GM18861 (cell line): ENCODE measurements around the gene PSMB3.
A peak's percentile ranks its signal among the peaks of the same experiment; 100 is the strongest.
"Not testable (repeated sequence)": the region's sequence is repeated elsewhere in the genome, so short reads cannot be mapped to it uniquely, and the experiment has no call there.

Source experiments
- ATAC-seq: cut with Tn5 transposase; IDR thresholded peaks from one replicate; pipeline ENCODE4 v1.9.1; 2021; ENCODE audit not compliant: unreplicated experiment

The PSMB3 gene

DNA sequence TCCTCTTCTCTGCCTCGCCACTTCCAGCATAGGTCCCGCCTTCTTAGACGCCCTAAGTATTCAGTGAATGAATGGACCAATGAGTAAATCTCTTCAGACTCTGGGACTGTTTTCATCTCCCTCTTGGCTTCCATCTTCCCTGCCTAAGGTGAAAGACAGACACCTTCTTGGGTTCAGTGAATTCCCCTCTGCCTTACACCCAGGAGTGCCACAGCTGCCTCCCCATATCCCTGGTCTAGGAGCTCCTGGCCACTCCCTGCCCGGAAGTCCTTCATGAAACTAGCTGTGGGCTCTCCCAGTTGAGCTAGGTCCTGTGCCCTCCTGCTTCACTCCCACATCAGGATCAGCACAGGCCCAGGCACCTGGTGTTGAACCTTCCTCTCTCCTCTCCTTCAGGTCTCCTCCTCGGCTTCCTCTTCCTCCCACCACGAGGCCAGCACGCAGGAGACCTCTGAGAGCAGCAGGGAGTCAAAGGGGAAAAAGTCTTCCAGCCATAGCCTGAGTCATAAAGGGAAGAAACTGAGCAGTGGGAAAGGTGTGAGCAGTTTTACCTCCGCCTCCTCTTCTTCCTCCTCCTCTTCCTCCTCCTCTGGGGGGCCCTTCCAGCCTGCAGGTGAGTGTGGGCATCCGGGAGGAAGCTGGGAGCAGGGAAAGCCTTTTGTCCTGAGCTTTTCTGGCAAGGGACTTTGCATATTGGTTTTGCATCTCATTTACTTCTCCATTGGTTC, 37.2 kb upstream of the PSMB3 start:
- no peak for ATAC-seq

DNA sequence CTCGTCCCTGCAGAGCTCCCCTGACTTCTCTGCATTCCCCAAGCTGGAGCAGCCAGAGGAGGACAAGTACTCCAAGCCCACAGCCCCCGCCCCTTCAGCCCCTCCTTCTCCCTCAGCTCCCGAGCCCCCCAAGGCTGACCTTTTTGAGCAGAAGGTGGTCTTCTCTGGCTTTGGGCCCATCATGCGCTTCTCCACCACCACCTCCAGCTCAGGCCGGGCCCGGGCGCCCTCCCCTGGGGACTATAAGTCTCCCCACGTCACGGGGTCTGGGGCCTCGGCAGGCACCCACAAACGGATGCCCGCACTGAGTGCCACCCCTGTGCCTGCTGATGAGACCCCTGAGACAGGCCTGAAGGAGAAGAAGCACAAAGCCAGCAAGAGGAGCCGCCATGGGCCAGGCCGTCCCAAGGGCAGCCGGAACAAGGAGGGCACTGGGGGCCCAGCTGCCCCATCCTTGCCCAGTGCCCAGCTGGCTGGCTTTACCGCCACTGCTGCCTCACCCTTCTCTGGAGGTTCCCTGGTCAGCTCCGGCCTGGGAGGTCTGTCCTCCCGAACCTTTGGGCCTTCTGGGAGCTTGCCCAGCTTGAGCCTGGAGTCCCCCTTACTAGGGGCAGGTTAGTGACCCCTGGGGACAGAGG, 36.1 kb upstream of the PSMB3 start:
- no peak for ATAC-seq

DNA sequence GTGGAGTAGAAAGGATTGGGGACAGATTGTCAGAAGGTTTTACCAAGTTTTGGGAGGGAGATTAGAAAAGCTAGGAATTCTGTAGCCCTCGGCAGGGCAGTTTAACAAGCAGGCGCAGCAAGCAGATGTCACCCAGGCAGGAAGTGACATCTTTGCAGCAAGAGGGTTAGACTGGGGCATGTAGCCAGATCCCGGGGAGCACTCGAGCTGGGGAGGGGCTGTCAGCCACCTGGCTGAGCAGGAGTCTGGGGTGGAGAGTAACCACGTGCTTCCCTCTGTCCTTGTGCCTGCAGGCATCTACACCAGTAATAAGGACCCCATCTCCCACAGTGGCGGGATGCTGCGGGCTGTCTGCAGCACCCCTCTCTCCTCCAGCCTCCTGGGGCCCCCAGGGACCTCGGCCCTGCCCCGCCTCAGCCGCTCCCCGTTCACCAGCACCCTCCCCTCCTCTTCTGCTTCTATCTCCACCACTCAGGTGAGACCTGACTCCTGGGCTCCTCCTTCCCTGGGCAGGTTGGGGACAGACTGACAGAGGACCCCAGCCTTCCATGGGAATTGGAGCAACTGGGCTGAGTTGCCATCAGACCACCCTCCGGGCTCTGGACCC, 35.3 kb upstream of the PSMB3 start:
- no peak for ATAC-seq

DNA sequence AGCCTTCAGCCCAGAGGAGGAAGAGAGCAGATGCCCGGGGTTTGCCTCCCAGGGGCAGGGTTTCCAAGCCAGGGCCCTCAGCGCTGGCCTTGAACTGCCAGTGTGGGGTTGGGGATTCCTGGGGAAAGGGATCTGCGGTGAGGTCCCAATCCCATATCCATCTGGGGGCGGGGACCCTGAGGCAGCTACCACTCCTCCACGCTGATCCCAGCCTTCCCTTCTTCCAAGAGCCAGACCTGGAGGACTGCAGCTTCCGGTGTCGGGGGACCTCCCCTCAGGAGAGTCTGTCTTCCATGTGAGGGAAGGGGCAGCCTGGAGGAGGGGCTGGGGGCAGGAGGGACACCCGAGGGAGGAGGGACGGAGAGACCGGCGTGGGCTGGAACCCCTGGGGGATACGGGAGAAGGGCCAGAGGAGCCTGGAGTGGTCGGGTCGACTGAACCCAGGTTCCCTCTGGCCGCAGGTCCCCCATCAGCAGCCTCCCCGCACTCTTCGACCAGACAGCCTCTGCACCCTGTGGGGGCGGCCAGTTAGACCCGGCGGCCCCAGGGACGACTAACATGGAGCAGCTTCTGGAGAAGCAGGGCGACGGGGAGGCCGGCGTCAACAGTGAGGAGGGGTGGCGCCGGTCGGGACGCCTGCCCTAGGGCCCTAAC, 33.1 kb upstream of the PSMB3 start:
- no peak for ATAC-seq

DNA sequence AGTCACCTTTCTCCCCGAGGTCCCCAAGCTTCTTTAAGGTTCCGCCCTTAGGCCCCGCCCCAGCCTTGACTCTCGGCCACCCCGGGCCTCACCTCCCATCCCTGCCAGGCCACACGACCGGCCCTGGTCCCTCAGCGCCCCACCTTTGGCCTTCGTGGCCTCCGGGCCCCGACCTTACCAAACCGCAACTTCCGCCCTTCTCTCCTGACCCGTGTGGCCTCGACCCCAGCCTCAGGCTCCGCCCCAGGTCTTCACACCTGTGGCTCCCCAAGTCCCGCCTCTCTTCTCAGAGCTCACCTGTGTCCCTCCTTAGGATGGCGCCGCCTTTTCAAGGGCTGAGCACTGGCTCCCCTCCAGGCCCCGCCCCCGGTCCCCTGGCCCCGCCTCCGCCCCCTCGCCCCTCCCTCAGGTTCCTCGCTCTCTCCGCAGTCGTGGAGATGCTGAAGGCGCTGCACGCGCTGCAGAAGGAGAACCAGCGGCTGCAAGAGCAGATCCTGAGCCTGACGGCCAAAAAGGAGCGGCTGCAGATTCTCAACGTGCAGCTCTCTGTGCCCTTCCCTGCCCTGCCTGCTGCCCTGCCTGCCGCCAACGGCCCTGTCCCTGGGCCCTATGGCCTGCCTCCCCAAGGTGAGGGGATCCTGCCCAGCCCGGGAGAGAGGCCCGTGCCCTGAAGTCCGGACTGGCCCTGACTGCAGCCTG, 32.4 kb upstream of the PSMB3 start:
- no peak for ATAC-seq

DNA sequence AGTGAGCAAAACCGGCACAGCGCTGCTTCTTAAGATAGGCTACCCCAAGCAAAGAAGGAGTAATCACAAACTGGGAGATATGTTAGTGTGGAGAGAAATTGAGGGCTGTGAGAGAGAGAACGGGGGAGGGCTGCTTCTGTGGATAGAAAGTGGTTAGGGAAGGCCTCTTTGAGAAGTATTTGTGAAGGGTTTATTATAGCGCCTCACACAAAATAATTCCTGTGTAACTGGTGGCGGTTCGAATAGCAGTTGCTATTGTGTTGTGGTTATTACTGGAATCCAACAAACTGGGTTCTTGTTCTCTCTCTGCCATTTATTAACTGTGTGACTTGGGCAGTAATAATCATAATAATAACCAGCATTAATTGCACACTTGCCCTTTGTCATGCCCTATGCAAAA, 31.6 kb upstream of the PSMB3 start:
- ATAC-seq = no peak

DNA sequence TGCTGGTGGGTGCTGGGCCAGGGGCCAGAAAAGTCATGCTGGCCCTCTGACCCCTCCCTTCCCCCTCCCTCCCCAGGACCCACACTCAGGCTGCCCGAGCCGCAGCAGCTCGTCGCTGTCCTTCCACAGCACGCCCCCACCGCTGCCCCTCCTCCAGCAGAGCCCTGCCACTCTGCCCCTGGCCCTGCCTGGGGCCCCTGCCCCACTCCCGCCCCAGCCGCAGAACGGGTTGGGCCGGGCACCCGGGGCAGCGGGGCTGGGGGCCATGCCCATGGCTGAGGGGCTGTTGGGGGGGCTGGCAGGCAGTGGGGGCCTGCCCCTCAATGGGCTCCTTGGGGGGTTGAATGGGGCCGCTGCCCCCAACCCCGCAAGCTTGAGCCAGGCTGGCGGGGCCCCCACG, 30.7 kb upstream of the PSMB3 start:
- no peak for ATAC-seq

DNA sequence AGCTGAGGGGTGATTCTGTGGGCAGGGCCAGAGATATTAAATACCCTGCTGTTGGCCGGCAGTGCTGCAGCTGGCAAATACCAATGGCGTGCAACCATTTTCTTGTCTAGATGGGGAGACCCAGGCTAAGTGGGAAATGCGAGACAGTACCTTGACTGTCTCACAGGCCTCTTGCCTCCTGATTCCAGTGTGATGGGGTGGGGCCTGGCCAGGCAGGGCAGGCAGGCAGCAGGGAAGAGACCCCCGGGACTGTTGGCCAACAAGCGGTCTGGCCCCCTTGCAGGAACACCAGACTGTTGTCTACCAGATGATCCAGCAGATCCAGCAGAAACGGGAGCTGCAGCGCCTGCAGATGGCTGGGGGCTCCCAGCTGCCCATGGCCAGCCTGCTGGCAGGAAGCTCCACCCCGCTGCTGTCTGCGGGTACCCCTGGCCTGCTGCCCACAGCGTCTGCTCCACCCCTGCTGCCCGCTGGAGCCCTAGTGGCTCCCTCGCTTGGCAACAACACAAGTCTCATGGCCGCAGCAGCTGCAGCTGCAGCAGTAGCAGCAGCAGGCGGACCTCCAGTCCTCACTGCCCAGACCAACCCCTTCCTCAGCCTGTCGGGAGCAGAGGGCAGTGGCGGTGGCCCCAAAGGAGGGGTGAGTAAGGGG, 28.1 kb upstream of the PSMB3 start:
- ATAC-seq = no peak

DNA sequence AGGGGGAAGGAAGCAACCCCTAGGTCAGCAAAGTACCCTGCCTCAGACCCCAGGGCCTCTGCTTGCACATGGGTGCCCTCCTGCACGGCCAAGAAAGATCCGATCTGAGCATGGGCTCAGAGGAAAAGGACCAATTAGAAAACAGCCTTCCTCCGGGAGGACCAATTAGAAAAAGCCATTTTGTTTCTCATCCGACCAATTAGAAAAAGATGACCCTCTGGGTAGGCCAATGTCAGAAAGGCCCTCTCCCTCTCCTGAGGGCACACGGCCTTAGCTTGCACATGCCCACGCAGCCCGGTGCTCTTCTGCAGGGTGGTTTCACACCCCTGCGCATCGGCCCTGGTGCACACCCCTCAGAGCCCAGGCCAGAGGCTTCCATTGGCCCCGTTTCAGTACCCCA, 27.5 kb upstream of the PSMB3 start:
- no peak for ATAC-seq

DNA sequence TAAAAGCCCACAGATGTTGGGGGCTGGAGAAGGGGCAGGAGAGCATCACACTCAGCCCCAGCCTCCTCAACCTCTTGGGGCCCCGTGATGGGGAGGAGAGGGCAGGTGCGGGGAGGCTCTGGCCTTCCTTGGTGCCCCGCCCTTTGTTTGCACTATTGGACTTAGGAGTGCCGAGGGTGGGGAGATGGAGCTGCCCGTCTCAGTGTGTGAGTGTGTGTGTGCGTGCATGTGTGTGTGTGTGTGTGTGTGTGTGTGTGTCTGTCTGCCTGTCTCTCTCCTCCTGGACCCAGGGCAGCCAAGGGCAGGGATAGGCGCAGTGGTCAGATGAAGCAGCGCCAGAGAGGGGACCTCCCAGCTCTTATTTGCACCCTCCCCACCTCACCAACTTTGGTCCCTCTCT, 26.4 kb upstream of the PSMB3 start:
- not testable (repeated sequence) for ATAC-seq

DNA sequence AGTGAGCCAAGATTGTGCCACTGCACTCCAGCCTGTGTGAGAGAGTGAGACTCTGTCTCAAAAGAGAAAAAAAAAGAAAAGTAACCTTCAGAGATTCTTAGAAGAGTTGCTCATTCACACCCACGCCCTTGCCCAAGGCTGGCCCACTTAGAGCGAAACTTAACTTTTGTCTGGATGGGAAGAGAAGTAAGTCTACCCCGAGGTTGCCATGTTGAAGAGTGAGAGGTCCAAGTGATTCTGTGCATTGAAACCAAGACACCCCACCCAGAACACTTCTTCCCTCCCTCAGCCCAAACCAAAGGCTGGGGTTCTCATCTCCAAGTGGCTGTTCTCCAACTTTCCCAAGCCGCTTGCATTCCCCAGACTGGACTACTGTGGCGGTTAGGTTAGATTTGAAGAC, 24.8 kb upstream of the PSMB3 start:
- ATAC-seq = no peak

DNA sequence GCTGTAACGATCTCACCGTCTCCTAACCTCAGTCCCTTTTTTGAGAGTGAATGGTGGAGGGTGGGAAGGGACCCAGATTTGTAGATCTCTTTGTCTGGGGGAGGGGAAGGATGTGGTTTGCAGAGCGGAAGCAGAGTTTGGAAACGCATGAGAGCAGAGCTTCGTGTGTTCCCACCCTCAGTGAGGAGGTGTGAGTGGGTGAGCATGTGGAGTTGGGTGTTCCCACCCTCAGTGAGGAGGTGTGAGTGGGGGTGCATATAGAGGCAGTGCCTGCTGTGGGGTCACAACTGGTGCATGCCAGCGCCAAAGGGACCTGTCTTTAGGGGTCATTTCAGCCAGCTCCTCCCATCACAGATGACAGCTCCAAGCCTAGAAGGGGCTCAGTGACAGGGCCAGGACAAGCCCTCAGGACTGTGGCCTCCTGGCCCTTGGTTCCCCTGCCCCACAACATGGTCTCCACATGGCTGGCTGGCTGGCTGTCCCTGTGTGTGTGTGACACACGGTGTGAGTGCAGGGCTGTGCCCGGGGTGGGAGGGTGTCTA, 24.2 kb upstream of the PSMB3 start:
- ATAC-seq = no peak

DNA sequence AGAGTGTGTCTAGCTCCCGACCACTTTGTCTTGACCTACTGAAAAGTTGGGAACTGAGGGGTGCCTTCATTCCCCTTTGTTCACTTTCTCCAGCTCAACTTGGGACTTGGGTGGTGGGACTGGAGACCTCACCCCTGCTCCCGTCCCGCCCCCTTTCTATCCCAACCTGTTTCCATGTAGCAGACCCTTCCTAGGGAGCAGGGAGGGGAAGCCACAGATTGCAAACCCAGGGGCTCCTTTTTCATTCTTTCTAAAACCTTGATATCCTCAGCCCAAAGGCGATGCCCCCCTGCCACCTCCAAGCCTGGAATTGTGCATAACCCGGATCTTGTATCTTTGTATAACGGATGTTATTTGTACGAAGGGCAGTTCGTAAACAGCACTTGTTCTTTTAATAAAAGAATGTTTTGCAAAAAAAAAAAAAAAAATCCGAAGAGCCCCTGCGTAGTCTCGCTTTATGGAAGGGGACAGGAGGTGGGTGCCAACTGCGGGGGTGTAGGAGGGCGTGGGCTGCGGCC, 23.1 kb upstream of the PSMB3 start:
- ATAC-seq = no peak

DNA sequence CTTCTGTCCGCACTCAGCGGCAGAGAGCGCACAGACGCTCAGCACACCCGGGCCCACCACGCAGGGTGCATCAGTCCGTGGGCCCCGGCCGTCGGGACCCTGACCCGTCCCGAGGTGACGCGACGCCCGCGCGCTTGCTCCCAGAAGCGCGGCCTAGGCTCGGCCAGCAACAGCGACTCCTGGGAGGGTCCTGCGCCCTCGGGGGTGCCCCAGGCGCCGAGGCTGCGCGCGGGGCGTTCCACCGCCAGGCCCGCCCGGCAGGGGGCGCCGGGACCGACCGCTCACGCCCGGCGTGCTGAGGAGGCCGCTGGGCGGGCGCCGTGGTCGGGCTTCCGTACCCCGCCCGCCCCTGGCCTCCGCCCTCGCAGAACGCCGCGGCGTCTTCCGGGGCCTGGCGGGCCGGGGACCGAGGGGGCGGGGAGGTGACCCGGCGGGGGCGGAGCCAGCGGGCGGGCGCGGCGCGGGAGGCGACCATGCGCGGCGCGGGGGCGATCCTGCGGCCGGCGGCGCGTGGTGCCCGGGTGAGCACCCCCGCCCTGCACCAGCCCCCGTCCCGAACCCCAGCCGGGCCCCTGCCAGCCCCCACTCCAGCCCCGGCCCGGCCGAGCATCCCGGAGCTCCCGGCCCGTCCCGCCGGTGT, 22.5 kb upstream of the PSMB3 start, which contains the start of gene CISD3:
TSS of gene CISD3 (plus strand) at position 456 of the 640 bp plus-strand sequence. CDS start at position 474, 18 bp downstream.
- ATAC-seq = peak; percentile 65

DNA sequence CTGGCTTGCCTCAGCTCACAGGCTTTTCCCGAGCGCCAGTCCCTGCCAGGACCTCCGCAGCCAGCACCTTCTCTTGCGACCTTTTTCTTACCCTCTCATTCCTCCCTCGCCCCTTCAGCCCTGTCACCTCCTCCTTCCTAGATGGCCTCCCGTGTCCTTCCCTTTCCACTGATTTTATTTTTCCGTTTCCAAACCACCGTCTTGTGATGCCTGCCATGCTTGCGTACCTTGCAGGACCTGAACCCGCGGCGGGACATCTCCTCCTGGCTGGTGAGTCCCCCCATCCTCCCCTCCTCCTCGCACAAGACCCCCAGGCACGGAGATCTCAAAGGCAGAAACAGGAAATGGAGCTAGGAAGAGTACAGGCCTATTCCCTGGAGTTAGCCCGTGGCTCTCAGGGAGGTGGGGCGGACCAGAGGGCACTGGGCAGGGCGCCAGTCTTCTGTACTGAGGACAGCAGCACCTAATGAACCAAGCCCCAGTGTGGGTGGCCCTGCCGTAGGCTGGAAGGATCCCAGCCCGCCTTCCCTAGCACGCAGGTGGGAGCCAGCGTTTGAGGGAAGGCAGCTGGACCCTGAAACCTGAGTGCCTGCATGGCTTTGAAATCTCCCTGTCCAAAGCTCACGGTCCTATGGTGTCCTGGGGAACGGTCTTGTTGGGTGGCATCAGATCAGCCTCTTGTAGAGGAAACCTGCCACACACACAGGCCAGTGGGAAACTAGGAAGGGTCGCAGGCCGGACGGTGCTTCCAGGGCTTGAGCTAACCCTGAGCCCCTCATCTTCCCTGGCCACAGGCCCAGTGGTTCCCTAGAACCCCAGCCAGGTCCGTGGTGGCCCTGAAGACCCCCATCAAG, 21.8 kb upstream of the PSMB3 start:
- ATAC-seq = no peak

DNA sequence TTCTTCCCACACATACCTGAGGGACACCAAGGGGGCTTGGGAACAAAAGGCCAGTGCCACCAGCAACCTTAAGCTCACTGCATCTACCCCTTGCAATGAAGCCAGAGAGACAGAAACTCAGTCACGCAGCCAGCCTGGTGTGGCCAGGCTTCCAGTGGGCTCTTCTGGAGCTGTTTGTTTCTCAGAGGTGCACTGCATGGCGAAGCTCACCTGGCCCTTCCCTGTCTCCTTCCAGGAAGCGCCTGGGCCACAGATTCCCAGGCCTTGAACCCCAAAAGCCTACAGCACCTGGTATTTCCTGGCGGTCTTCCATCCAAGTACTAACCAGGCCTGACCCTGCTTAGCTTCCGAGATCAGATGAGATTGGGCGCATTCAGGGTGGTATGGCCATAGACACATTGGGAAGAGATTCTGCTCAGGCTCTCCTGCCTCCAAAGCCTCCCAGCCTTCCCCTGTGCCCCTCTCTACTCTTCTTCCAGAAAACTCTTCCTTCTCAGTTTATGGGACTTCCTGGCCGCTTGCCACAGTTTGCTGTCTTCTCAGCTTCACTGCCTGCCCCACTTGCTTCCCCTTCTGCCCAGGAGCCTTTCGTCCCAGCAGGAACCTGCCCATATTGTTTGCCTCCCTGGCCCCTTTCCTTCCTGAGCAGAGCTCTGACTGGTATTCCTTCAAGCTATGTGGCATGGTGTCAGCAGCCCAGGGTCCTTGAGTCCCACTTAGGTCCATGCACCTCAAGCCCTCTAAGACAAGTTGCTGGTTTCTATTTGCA, 20.8 kb upstream of the PSMB3 start:
- no peak for ATAC-seq

DNA sequence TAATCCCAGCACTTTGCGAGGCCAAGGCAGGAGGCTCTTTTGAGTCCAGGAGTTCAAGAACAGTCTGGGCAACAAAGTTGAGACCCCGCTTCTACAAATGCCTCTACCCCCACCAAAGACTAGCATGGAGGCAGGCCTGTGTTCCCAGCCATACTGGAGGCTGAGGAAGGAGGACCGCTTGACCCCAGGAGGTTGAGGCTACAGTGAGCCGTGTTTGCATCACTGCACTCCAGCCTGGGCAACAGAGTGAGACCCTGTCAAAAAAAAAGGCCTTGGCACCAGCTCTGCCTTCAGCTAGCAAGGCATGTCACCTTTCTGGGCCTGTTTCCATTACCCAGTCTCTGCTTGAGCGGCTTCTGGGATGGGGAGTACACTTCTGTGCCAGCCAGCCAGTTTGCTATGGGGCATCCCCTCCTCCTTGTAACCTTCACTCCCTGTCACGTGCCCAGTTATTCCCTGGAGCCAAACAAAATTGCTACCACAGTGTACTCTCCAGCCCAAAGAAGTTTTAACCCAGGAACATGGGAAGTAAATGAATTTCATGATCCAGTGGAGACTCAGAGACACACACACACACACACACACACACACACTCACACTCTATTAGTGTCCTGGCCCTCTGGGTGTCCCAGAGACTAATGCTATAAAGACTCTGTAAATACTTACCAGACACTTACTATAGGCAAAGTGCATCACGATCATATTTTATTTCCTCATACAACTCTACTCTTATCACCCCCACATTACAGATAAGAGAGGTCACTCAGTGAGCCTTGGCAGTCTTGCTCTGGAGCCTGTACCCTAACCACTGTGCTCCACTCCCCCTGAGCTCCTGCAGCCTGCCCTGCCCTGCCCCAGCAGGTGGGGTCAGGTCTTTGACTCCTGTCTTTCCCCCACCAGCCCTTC, 19.9 kb upstream of the PSMB3 start:
- ATAC-seq = no peak
